Pancreas (tissue), 10 donors: ENCODE measurements around the gene LPAR5. TPM values are rescaled to one million over a fixed set of nuclear protein-coding genes. Genes with fewer than 3 reads are reported as not detected.

Experiments used
- ATAC-seq, 4 donors: fragments of 200-7000 bp; cut with Tn5 transposase; one replicate each; pipeline versions ENCODE4 v1.8.0 to v1.9.1; 2020; ENCODE audit warnings: mild to moderate bottlenecking in 4 of 4, moderate library complexity in 4 of 4
- DNase-seq, 6 donors: peaks; one replicate each; pipeline ENCODE4 v3.0.0-alpha.2; 2020
- FAIRE-seq: peaks from 2 replicates; lab custom pipeline; 2012; peaks lifted over from hg19 to GRCh38; lab: Jason Lieb, UNC
- H3K27ac ChIP-seq, 4 donors: fragments of 200-600 bp; sonication (generic); 1 replicate in 3 of 4; 2 replicates in 1 of 4; pipeline versions ENCODE4 v1.5.0 to v1.8.0; 2020
- H3K27me3 ChIP-seq, 4 donors: fragments of 200-600 bp; one replicate each; pipeline ENCODE4 v1.8.0; 2021
- H3K36me3 ChIP-seq, 3 donors: fragments of 200-600 bp; sonication (generic) in 1 of 3; one replicate each; pipeline versions ENCODE4 v1.5.0 to v1.8.0; 2020 to 2021
- H3K4me1 ChIP-seq, 3 donors: fragments of 200-600 bp; one replicate each; pipeline ENCODE4 v1.8.0; 2021
- H3K4me3 ChIP-seq, 4 donors: fragments of 200-600 bp; sonication (generic) in 2 of 4; one replicate each; pipeline versions ENCODE4 v1.5.0 to v1.8.0; 2020 to 2021
- H3K9me3 ChIP-seq, 4 donors: fragments of 200-600 bp; one replicate each; pipeline ENCODE4 v1.8.0; 2021
- CTCF ChIP-seq, 4 donors: fragments of 200-600 bp; sonication (generic) in 3 of 4; IDR thresholded peaks; one replicate each; pipeline versions ENCODE4 v1.5.0 to v1.8.0; 2021; ENCODE audit warnings: antibody characterized with exemption in 4 of 4
- WGBS, 2 donors: extraction: QIAGEN DNeasy Blood & Tissue Kit; methylation state at CpG; one replicate each; pipeline ENCODE4 v1.1.7; 2013; 5-methylcytosine and 5-hydroxymethylcytosine counted together
- intact Hi-C, 3 donors: fragments of 100-400 bp; cut with DNase I; formaldehyde crosslinking; loops; one replicate each; pipeline versions ENCODE4 v1.11.1 to v1.14.2; 2022
- polyA plus RNA-seq, 2 donors: library from polyadenylated mRNA; stranded (reverse); fragments of 200-250 nt; gene quantifications; one replicate each; pipeline ENCODE4 v1.2.3, GENCODE V29; 2013
- total RNA-seq, 6 donors: library from RNA; stranded (reverse); fragmentation: NEBNext Ultra II Directional in 4 of 6; extraction: Animal tissue kit (Norgen Biotek cat#: 25700) in 4 of 6; gene quantifications; one replicate each; pipeline versions ENCODE4 v1.2.1 to v1.2.4, GENCODE V29; 2021 to 2023
- donor health status: healthy with polysubstance abuse.
- donor health status: DM: no; HTN: no; CAD: no; lungs with moderate emphysema.
- donor health status: DM: no; HTN: no; CAD: no.
- donor health status: control.
- donor health status: control.
- donor health status: Bipolar disorder and iron deficiency.
- donor health status: DM: yes; HTN: yes; CAD: no.
- donor health status: DM: no; HTN: no; CAD: no.
- donor health status: DM: no; HTN: no; CAD: no.
- donor health status: DM: yes; HTN: yes; CAD: no.

The LPAR5 gene
- total and polyA plus RNA-seq, 8 donors: 0.09 to 2.4 (median 0.45) TPM

GRCh38 chr12:6612652-6613014 is 23.1 kb downstream of the LPAR5 start:
- Histone ChIP-seq H3K4me1 (peaks cover 13 to 18% (median 15%) of the 10 kb centered on the region in 3 donors), H3K4me3 (no peak overlapping the region), H3K27me3 (no peaks in the 10 kb centered on the region), H3K27ac (peak overlapping the region; percentile 73 to 88 (median 80)), H3K9me3 (no peaks in the 10 kb centered on the region), H3K36me3 (no peaks in the 10 kb centered on the region)
- DNase-seq (peak in 2 of 6 donors; percentile 33 to 44), FAIRE-seq (no peak), ATAC-seq (peak in 1 of 4 donors; percentile 0)
- TF ChIP-seq CTCF (IDR thresholded peaks at IDR 0.05): no peak
- WGBS, 2 donors: 42 to 47% methylated on average over 7 of the region's 7 CpGs
- intact Hi-C loops: no loop called here

GRCh38 chr12:6612247-6612646 is 23.5 kb downstream of the LPAR5 start:
- no peaks in the 10 kb centered on the region for H3K27me3 ChIP-seq
- FAIRE-seq (no peak), DNase-seq (no peak), ATAC-seq (no peak)
- H3K4me3 ChIP-seq: no peak overlapping the region
- WGBS, 2 donors: 68 to 81% methylated on average over 6 of the region's 6 CpGs
- intact Hi-C loops: no loop called here
- H3K9me3 ChIP-seq: no peaks in the 10 kb centered on the region
- H3K27ac ChIP-seq: peak overlapping the region in 3 of 4 donors; percentile 77 to 88 (median 83)
- no peak for TF ChIP-seq CTCF (IDR thresholded peaks at IDR 0.05)
- H3K36me3 ChIP-seq: no peaks in the 10 kb centered on the region
- H3K4me1 ChIP-seq: peaks cover 13 to 18% (median 15%) of the 10 kb centered on the region in 3 donors

- FAIRE-seq (no peak), DNase-seq (peak in 3 of 6 donors; percentile 42 to 80 (median 72)), ATAC-seq (no peak)
- no peaks in the 10 kb centered on the region for H3K36me3 ChIP-seq
- no peak for TF ChIP-seq CTCF (IDR thresholded peaks at IDR 0.05)
- peak overlapping the region in 2 of 4 donors; percentile 42 to 44 for H3K27ac ChIP-seq
- 25 to 30% methylated on average over 8 of the region's 8 CpGs for WGBS, 2 donors
- intact Hi-C loops: no loop called here
- peaks cover 21 to 35% (median 28%) of the 10 kb centered on the region in 3 donors for H3K4me1 ChIP-seq
- no peak overlapping the region for H3K4me3 ChIP-seq
- no peaks in the 10 kb centered on the region for H3K9me3 ChIP-seq
- no peaks in the 10 kb centered on the region for H3K27me3 ChIP-seq
Measured at GRCh38 chr12:6608592-6609281, 27.0 kb downstream of the LPAR5 start.

GRCh38 chr12:6607751-6608591 is 27.8 kb downstream of the LPAR5 start:
- H3K9me3 ChIP-seq: no peaks in the 10 kb centered on the region
- no peak overlapping the region for H3K4me3 ChIP-seq
- peak overlapping the region in 2 of 4 donors; percentile 42 to 44 for H3K27ac ChIP-seq
- H3K4me1 ChIP-seq: peaks cover 17 to 32% (median 24%) of the 10 kb centered on the region in 3 donors
- no peak for TF ChIP-seq CTCF (IDR thresholded peaks at IDR 0.05)
- no peaks in the 10 kb centered on the region for H3K36me3 ChIP-seq
- 2% methylated on average over 8 of the region's 8 CpGs for WGBS, 2 donors
- intact Hi-C loops: no loop called here
- ATAC-seq: peak; percentile 41 to 48 (median 44)
- no peak for FAIRE-seq
- no peaks in the 10 kb centered on the region for H3K27me3 ChIP-seq
- DNase-seq: peak in 3 of 6 donors; percentile 78 to 80 (median 79)
